ENCODE measurements around the gene GPER1.

- TF ChIP-seq CTCF (IDR thresholded peaks at IDR 0.05) (no peak), POLR2A (IDR thresholded peaks at IDR 0.05; ENCODE audit: low read depth) (no peak)
These were observed 7.0 kb downstream of the GPER1 start for GRCh38 chr7:1094870-1095269.
